ENCODE results near the gene MBOAT2.

The MBOAT2 gene

GRCh38 chr2:9015998-9016397, 12.5 kb upstream of the MBOAT2 start:
- DNase-seq: no peak

- no peak for DNase-seq
These were observed 9.9 kb upstream of the MBOAT2 start for GRCh38 chr2:9013403-9013802.

GRCh38 chr2:9010866-9011265, 7.4 kb upstream of the MBOAT2 start:
- no peak for DNase-seq

- DNase-seq: no peak
These were observed 5.6 kb upstream of the MBOAT2 start for GRCh38 chr2:9008951-9009664.

GRCh38 chr2:9006368-9006767, 2.9 kb upstream of the MBOAT2 start:
- no peak for DNase-seq

- no peak for DNase-seq
These were observed 1.1 kb upstream of the MBOAT2 start for GRCh38 chr2:9004338-9005204.

- no peak for DNase-seq
These were observed 193 bp downstream of the MBOAT2 start for GRCh38 chr2:9003366-9003615.

- peak; percentile 50 for DNase-seq
These were observed 683 bp downstream of the MBOAT2 start for GRCh38 chr2:9002637-9003365.

GRCh38 chr2:9002313-9002636, 1.2 kb downstream of the MBOAT2 start:
- DNase-seq: no peak

- DNase-seq: no peak
These were observed 1.7 kb downstream of the MBOAT2 start for GRCh38 chr2:9001778-9002177.

- DNase-seq: no peak
These were observed 2.3 kb downstream of the MBOAT2 start for GRCh38 chr2:9001229-9001628.

- no peak for DNase-seq
These were observed 3.0 kb downstream of the MBOAT2 start for GRCh38 chr2:9000442-9000841.

- no peak for DNase-seq
These were observed 3.7 kb downstream of the MBOAT2 start for GRCh38 chr2:8999797-9000196.

- DNase-seq: no peak
These were observed 4.4 kb downstream of the MBOAT2 start for GRCh38 chr2:8999102-8999446.

- DNase-seq: no peak
These were observed 4.9 kb downstream of the MBOAT2 start for GRCh38 chr2:8998418-8999101.

- no peak for DNase-seq
These were observed 5.9 kb downstream of the MBOAT2 start for GRCh38 chr2:8997631-8998030.

GRCh38 chr2:8997108-8997507, 6.4 kb downstream of the MBOAT2 start:
- no peak for DNase-seq

- no peak for DNase-seq
These were observed 7.5 kb downstream of the MBOAT2 start for GRCh38 chr2:8996006-8996405.

GRCh38 chr2:8994386-8994785, 9.1 kb downstream of the MBOAT2 start:
- DNase-seq: no peak

- no peak for DNase-seq
These were observed 9.6 kb downstream of the MBOAT2 start for GRCh38 chr2:8993902-8994278.

- DNase-seq: no peak
These were observed 10.1 kb downstream of the MBOAT2 start for GRCh38 chr2:8993196-8993901.

GRCh38 chr2:8992643-8993042, 10.8 kb downstream of the MBOAT2 start:
- DNase-seq: no peak

- no peak for DNase-seq
These were observed 13.9 kb downstream of the MBOAT2 start for GRCh38 chr2:8989536-8990079.

Data from femur (tissue), 1 donor.